NCI-H128 (cell line): ENCODE measurements around the gene PRICKLE1.

Experiments
- DNase-seq: peaks from one replicate; lab custom pipeline; 2025; ENCODE audit not compliant: unreplicated experiment; lab: John Stamatoyannopoulos, UW

PRICKLE1 gene

DNA sequence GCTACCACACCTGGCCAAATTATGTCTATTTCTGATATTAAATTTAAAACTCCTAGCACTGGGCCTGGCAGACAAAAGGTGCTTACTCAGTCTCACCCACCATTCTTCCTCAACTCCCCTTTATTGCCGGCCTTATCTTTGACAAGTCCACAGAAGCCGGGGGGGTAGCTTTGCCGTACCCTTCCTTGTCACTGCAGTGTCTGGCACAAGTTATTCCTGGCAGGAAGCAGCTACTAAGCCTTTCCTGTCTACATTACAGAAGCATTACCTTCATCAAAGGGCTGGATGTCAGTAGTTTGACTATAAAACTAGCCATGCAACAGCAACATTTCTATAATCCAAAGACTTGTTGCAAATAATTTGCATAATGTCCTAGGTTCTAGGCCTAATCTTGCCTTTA lies 127.1 kb downstream of the PRICKLE1 start:
- DNase-seq: no peak

DNA sequence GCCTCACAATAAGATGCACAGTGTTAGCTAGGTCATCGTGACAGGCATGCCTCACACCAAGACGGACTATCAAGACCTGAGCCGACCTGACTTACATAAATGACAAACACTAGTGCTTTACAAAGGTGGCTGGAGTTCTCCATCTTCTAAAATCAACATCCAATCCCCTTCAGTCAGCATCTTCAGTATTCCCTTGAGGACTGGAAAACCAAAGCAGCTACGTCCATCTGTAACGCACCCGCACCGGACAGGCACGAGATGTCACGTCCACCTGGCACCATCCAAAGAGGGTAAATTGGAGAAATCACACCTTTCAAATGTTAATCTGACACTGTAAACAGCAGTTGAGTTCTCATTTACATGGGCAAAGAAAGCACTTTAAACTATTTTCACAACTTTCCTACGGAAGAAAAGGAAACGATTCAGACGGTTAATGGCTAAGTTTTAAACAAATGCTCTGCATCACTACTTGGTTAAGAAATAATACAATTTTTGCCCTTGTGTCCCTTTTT lies 130.2 kb downstream of the PRICKLE1 start:
- no peak for DNase-seq

DNA sequence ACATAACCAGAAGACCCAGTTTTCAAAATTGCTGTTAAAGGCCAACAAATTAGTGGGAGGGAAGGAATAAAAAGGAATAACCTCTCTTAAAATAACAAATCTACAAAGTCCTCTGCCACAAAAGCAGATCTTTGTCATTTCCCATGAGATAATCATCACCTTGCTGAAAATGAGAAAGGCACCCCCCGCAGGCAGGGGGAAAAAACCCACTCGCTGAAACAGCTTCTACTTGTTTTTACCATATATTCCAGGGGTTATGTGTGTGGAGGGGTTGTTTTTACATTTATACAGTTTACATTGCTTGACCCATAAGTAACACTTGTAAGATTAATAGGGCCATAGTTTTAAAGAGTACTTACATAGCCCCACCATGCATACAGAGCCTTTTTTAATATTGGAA lies 131.0 kb downstream of the PRICKLE1 start:
- DNase-seq: no peak

DNA sequence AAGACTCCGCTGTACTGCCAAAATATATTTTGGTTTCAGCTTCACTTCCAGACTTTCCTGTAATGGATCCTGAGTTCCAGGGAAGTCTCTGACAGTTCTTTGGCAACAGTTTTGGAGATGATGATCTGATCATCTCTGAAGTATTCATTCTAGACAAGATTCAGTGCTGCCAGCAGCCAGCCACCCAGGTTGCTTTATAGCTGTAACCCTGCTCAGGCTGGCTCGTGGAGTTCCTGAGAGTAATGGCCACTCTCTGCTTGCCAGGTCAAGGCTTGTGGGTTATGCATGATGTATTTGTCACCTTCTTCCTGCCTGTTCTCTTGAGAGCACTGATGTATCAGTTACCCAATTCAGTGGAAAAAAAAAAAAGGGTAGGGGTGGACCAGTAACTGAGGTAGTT lies 139.3 kb downstream of the PRICKLE1 start:
- DNase-seq: no peak

DNA sequence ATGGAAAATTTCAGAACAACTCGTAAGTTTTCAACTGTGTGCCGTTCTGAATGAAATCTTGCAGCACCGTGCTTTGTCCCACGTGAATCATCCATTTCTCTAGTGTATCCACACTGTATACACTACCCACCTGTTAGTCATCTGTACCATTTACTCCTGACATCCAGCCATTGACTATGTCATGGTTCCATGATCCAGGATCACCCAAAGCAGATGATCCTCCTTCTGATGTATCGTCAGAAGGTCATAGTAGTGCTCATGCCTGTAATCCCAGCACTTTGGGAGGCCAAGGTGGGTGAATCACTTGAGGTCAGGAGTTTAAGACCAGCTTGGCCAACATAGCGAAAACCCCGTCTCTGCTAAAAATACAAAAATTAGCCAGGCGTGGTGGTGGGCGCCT lies 140.7 kb downstream of the PRICKLE1 start:
- no peak for DNase-seq

DNA sequence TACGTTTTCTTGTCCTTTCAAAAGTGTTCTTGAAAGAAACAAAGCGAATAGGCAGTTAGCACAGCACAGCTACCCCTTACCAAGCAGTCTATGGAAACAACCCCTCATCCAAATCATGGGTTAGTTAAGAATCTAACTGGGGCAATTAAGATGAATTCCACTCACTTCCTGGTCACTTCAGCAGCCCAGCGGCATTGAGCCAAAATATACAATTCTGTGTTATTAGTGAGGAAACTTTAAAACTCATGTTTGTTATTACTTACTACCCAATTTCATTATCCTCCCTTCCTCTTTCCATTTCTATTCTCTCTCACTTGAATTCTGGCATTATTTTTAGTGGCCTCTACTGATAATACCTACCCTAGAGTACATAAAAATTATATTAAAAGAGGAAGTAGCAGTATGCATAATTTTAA lies 142.2 kb downstream of the PRICKLE1 start:
- no peak for DNase-seq

DNA sequence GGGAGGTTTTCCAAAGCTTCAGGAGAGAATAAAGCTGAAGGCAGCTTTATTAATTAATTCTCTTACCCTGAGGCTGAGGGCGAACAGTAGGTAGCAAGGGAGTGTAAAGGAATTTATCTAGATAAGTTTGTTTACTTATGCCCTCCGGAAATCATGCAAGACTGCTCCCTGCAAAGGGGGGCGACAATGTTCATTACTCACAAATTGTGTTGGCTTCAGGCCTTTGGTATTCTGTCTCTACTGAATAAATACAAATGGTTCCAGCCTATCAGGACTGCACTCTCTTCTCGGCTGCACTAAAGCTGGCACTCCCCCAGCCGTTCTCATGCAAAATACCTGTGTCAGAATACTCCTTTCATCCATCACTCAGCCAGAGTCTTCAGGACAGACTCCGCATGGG lies 142.8 kb downstream of the PRICKLE1 start:
- DNase-seq: no peak

DNA sequence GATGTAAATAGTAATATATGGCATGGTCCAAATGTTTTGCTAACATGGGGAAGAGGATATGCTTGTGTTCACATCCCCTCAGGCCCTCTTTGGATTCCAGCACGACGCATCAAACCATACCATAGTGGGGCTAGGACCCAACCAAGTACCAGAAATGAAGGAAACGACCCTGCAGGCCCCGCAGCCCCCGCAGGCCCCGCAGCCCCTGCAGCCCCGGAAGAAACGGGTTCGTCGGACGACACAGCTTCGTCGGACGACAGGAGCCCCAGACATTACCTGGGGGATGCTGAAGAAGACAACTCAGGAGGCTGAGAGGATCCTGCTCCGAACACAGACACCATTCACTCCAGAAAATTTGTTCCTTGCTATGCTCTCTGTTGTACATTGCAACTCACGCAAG lies 143.7 kb downstream of the PRICKLE1 start:
- no peak for DNase-seq

DNA sequence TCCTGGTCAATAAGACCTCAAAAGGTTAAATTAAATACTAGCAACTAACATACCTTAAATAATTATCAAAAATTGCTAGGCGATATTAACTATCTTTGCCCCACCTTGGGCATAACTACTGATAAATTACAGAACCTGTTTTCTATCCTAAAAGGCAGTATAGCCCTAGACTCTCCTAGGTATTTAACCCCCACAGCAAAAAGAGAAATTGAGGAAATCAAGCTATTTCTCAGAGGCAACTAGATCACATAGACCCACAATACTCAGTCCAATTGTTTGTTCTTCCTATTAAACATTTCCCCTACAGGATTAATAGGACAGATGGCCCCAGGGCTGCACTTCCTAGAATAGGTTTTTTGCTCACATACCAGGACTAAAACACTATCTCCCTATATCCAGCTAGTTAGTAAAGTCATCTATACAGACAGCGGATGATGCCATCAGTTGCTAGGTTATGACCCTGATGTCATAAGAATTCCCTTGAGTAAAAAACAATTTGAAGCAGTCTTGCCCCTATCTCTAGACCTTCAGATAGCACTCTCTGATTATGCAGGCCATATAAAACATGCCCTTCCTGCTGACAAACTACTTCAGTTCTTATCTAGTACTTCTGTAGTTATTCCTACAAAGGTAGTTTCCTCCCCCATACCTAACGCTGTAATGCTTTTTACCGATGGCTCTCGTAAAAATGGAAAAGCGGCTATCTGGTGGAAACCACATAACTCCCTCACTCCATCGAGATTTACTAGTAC lies 145.2 kb downstream of the PRICKLE1 start:
- no peak for DNase-seq

DNA sequence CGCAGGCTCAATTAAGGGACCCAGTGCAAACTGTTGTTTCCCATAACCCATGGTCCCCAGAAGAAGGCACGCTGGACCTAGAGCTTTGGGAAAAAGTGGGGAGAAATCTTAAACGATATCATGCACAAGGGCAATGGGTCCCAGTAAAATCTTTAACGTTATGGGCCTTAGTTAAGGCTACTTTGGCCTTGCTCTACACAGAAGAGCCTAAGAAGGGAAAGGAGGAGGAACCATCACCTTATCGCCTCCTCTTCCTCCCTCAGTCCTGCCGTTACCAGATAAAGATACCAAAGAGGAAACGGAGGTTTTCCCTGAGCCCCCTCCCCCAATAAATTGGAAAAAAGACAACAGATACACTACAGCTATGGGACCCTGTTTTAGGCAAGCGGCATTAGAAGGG lies 146.7 kb downstream of the PRICKLE1 start:
- DNase-seq: no peak

DNA sequence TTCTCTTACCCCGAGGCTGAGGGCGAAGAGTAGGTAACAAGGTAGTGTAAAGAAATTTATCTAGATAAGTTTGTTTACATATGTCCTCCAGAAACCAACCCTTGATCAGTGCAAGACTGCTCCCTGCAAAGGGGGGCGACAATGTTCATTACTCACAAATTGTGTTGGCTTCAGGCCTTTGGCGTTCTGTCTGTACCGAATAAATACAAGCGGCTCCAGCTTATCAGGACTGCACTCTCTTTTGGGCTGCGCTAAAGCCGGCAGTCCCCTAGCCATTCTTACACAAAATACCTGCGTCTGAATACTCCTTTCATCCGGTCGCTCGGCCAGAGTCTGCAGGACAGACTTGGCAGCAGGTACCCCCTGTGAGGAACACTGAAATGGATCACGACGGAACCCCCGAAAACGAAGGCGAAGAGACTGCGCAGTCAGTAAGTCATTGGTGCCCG lies 147.2 kb downstream of the PRICKLE1 start:
- DNase-seq: no peak

DNA sequence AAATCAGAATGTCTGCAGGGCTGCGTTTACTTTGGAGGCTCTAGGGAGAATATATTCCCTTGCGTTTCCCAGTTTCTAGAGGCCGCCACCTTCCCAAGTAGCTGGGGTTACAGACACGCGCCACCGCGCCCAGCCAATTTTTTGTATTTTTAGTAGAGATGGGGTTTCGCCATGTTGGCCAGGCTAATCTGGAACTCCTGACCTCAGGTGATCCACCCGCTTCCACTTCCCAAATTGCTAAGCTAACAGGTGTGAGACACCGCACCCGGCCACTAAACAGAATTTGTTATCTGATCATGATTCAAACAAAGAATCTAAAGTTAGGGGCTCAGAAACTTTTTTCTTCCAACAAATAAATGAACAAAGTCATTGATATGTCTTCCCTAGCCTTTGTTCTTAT lies 148.9 kb downstream of the PRICKLE1 start:
- no peak for DNase-seq

DNA sequence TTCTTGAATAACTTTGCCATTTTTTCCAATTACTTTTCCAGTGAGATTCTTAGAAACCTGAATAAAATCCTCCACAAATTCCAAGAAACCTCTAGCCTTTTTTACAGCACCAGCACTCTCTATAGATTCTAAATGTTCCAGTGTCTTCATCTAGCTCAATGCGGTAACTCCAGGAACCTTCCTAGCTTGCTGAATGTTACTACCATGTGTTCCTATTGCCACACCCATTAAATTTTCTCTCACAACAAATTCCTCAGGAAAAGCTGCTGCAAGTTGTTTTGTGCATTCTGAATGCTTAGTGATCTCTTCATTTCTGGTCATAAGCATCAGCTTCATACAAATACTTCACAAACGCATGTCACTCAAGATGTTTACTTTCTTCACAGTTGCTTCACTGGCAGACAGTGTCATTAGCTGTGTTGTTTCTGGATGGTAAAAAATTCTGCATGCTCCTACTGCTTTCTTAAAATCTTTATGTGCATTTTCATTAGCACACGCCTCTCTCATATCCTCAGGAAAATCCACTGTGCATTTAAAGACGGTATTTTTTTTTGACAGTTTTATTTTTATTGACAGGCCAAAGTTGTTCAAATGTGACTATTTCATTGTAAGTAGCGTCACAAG lies 156.9 kb downstream of the PRICKLE1 start:
- DNase-seq: no peak

DNA sequence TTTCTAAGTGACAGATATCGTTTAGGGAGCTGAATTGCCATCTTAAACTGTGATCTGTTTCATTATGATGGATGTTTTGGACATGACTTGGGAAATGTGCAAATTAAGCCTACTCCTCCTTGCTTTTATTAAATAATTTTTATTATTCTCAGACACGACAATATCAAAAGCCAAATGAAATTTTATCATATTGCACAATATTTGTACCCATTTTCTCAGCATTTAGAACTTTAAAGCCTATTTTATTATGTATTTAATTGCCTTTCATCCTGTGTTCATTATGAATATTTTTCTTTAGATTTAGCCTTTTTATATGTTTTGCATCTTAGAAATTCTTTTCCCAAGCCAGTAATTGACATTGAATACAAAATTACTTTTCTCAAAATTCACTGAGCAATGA lies 160.7 kb downstream of the PRICKLE1 start:
- no peak for DNase-seq

DNA sequence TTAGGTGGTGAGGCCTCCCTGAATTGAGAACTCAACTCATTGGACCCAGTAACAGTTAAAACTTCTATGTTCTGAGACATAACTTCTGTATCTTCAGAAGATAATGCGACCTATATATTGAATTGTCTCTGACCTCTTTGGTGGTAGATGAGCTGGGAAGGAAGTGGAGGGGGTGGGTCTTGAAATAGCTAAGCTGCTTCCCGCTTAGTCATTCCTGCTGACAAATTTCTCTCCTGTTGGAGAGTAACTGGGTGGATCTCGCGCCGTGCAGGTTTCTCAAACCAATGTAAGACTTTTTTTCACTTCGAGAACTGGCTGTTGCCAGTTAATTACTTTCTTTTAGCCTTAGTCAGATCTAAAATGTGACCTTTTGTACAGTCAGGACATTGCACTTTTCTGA lies 162.8 kb downstream of the PRICKLE1 start:
- no peak for DNase-seq

DNA sequence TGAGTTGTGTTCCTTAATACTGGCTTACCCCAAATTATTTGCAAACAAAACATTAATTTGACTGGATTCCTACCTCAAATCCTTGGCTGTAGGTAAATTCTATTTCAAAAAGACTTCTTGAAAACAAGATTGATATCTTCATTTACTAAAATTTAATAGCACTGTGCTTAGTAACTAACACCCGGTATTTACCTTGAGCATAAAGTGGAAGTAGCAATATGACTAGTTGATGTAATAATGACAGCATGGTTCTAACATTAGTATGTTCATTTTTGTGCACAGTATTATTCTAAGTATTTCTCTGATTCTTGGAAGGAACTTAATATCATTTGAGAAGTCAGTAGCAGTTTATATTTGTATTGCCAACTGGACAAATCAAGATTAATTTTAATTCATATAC lies 166.8 kb downstream of the PRICKLE1 start:
- no peak for DNase-seq

DNA sequence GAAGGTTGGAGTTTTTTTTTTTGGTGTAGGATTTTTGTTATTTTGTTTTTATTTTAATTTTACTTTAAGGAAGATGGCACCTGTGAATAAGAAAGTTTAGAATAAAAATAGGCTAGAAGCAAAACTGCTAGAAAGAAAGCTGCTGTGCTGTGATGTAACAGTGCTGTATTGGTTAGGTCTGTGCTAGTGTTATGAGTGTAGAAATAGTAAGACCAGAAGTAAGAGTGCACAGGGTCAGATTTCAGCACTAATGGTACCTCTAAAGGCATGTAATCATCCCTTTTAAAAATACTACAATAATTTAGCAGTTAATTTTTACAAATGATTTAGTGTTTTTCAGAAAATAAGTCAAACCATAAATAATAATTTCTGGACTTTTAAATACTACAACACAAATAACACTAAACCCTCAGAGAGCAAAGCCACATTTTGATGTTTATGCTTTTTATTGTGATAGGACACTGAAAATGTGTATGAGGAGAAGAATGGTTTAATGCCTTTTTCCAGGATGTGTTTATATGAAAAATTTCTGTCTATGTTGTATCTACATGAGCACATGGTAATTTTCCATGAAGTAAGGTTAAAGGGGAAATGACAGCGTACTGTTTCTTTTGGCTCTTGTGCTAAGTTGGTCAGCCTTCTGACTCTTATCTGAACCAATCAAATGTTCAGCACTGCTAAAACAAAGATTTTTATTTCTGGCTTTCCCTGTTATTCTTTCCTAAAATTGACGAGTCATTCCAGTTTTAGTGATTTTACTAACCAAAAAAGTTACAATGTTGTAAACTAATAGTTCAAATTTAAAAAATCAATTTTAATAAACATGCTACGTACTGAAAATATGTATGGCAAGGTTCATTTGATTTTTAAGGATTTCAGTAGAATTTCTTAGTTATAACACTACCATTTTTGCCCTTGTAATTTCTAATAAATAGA lies 167.4 kb downstream of the PRICKLE1 start:
- no peak for DNase-seq

DNA sequence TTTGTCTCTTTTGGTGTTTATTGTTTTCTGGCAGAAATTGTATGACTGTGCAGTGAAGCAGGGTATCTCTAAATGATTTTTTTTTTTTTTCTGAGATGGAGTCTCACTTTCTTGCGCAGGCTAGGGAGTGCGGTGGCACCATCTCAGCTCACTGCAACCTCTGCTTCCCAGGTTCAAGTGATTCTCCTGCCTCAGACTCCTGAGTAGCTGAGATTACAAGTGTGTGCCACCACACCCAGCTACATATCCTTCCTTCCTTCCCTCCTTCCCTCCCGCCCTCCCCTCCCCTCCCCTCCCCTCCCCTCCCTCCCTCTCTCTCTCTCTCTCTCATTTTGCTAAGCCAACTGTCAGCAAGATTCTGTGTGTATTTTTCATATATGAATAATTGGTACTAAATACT lies 169.2 kb downstream of the PRICKLE1 start:
- DNase-seq: no peak

DNA sequence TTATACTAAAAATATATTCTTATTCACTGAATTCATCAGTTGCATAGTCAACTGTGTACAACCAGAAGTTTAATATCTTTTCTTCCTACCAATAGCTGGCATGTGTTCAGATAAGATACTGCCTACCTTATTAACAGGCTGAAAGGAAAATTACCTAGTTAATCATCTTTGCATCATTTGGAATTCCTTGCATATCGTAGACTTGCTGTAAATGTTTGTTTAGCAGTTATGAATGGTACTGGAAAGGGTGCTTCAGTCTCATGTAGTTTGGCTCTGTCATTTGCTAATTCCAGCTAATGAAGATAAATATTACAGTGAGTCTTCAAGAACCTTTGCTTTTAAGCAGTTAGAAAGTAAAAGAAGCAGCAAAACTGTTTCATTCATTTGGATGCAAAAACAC lies 179.2 kb downstream of the PRICKLE1 start:
- no peak for DNase-seq

DNA sequence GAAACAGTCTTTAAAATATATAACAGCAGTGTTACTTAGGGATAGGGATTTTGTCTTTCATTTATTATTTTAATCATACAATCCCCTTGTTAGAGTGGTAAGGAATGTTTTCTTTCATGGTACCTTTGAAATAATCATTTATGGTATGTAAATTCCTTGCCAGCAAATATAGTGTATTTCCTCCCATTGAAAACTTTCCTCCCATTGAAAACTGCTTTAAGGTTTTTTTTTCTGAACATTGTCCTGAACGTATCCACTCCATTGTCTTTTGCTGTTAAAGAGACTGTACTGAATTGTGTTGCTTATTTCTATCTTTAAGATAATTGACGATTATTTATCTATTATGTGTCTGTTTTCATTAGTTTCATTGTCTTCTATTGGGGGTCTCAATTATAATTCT lies 180.1 kb downstream of the PRICKLE1 start:
- no peak for DNase-seq

DNA sequence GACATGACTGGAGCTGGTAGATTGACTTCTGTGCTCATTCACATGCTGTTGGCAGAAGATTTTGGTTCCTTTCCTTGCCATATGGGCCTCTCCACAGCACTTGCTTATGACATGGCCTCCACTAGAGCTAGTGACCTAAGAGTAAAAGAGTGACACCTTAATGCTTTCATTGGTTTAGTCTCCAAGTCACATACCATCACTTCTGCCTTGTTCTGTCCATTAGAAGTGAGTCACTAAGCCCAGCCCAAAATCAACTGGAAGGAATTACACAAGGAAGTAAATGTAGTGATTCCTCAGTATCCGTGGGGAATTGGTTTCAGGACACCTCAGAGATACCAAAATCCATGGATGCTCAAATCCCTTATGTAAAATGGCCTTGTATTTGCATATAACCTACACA lies 182.2 kb downstream of the PRICKLE1 start:
- no peak for DNase-seq
